HEK293 (cell line): Measurements from ENCODE around the gene CSF3R.

Source experiments
- CTCF ChIA-PET: fragments of 350-600 bp; formaldehyde crosslinking; extraction: SDS; loops from one replicate; lab custom pipeline; 2021; ENCODE audit warnings: antibody characterized with exemption; lab: Yijun Ruan, JAX
- POLR2A ChIA-PET: fragments of 300-600 bp; formaldehyde crosslinking; extraction: SDS; loops from one replicate; lab custom pipeline; 2020; ENCODE audit warnings: antibody characterized with exemption, inconsistent platforms; lab: Yijun Ruan, JAX
- H3K27ac ChIP-seq: fragments of 200-500 bp; sonication (Bioruptor generic); 2 replicates; pipeline ENCODE4 v1.5.1; 2014; ENCODE audit warnings: low read depth, low read length, control low read depth, inconsistent platforms; ENCODE audit errors: extremely low read depth
- H3K36me3 ChIP-seq, 2 experiments: fragments of 200-500 bp in 1 of 2; sonication (Bioruptor generic) in 1 of 2; 1 replicate in 1 of 2; 2 replicates in 1 of 2; pipeline ENCODE4 v1.5.1; 2014 to 2017; ENCODE audit warnings: inconsistent platforms in 2 of 2, low read length in 2 of 2; ENCODE audit not compliant: control insufficient read depth in 2 of 2, insufficient read depth in 1 of 2
- H3K4me1 ChIP-seq: fragments of 200-500 bp; sonication (Bioruptor generic); 2 replicates; pipeline ENCODE4 v1.5.1; 2014; ENCODE audit warnings: mild to moderate bottlenecking, low read length, inconsistent platforms; ENCODE audit not compliant: control insufficient read depth, insufficient read depth
- H3K4me3 ChIP-seq: 2 replicates; pipeline ENCODE4 v1.5.1; 2011; ENCODE audit warnings: low read depth, mild to moderate bottlenecking, control low read depth, low read length, moderate library complexity
- H3K9me3 ChIP-seq: fragments of 200-500 bp; sonication (Bioruptor generic); 2 replicates; pipeline ENCODE4 v1.5.1; 2014; ENCODE audit warnings: low read depth, low read length, inconsistent platforms; ENCODE audit not compliant: control insufficient read depth, insufficient read depth
- EGR2 ChIP-seq: fragments of 450-650 bp; formaldehyde crosslinking; IDR thresholded peaks from 2 replicates; pipeline ENCODE4 v1.5.1; 2016; ENCODE audit warnings: low read depth, missing biosample characterization, missing genetic modification characterization
- GLIS1 ChIP-seq: fragments of 450-650 bp; formaldehyde crosslinking; IDR thresholded peaks from 2 replicates; pipeline ENCODE4 v1.5.1; 2016; ENCODE audit warnings: missing biosample characterization, missing genetic modification characterization
- GLIS2 ChIP-seq: fragments of 450-650 bp; formaldehyde crosslinking; IDR thresholded peaks from 2 replicates; pipeline ENCODE4 v1.5.1; 2016; ENCODE audit warnings: missing biosample characterization, missing genetic modification characterization
- OVOL3 ChIP-seq: fragments of 450-650 bp; formaldehyde crosslinking; IDR thresholded peaks from 2 replicates; pipeline ENCODE4 v1.5.1; 2016; ENCODE audit warnings: missing biosample characterization, missing genetic modification characterization
- SP7 ChIP-seq: fragments of 450-650 bp; formaldehyde crosslinking; IDR thresholded peaks from 2 replicates; pipeline ENCODE4 v1.5.1; 2016; ENCODE audit warnings: missing biosample characterization, missing genetic modification characterization
- ZFHX2 ChIP-seq: fragments of 450-650 bp; formaldehyde crosslinking; conservative IDR thresholded peaks from 2 replicates; pipeline ENCODE4 v1.5.1; 2016; ENCODE audit warnings: missing biosample characterization, missing genetic modification characterization
- ZNF175 ChIP-seq: fragments of 450-650 bp; formaldehyde crosslinking; IDR thresholded peaks from 2 replicates; pipeline ENCODE4 v1.5.1; 2016; ENCODE audit warnings: missing biosample characterization, missing genetic modification characterization
- ZNF2 ChIP-seq: fragments of 450-650 bp; formaldehyde crosslinking; IDR thresholded peaks from 2 replicates; pipeline ENCODE4 v1.5.1; 2016; ENCODE audit warnings: missing biosample characterization, missing genetic modification characterization
- ZNF214 ChIP-seq: fragments of 450-650 bp; formaldehyde crosslinking; IDR thresholded peaks from 2 replicates; pipeline ENCODE4 v1.5.1; 2017; ENCODE audit warnings: missing biosample characterization, mild to moderate bottlenecking, missing genetic modification characterization, borderline replicate concordance
- ZNF324 ChIP-seq: fragments of 450-650 bp; formaldehyde crosslinking; IDR thresholded peaks from 2 replicates; pipeline ENCODE4 v1.5.1; 2016; ENCODE audit warnings: missing biosample characterization, missing genetic modification characterization
- ZNF596 ChIP-seq: fragments of 450-650 bp; IDR thresholded peaks from 2 replicates; pipeline ENCODE4 v1.5.0; 2018; ENCODE audit warnings: missing biosample characterization, mild to moderate bottlenecking, missing genetic modification characterization, moderate library complexity
- ZNF654 ChIP-seq: fragments of 450-650 bp; formaldehyde crosslinking; IDR thresholded peaks from 2 replicates; pipeline ENCODE4 v1.5.1; 2016; ENCODE audit warnings: low read depth, missing biosample characterization, missing genetic modification characterization
- ZSCAN23 ChIP-seq: fragments of 450-650 bp; formaldehyde crosslinking; IDR thresholded peaks from 2 replicates; pipeline ENCODE4 v1.5.1; 2016; ENCODE audit warnings: missing biosample characterization, missing genetic modification characterization
- TF ChIP-seq, protein P1 (sequence below): fragments of 450-650 bp; formaldehyde crosslinking; IDR thresholded peaks from 2 replicates; pipeline ENCODE4 v1.5.1; 2016; ENCODE audit warnings: missing biosample characterization, missing genetic modification characterization
- TF ChIP-seq, protein P2 (sequence below): fragments of 450-650 bp; formaldehyde crosslinking; IDR thresholded peaks from 2 replicates; pipeline ENCODE4 v1.5.0; 2017; ENCODE audit warnings: missing biosample characterization, missing genetic modification characterization, borderline replicate concordance
- TF ChIP-seq, protein P3 (sequence below): fragments of 450-650 bp; formaldehyde crosslinking; IDR thresholded peaks from 2 replicates; pipeline ENCODE4 v1.5.1; 2016; ENCODE audit warnings: missing biosample characterization, missing genetic modification characterization, borderline replicate concordance
- TF ChIP-seq, protein P4 (sequence below): fragments of 450-650 bp; formaldehyde crosslinking; optimal IDR thresholded peaks from 2 replicates; pipeline ENCODE3; 2016; ENCODE audit warnings: missing biosample characterization, mild to moderate bottlenecking, missing genetic modification characterization
- TF ChIP-seq, protein P5 (sequence below): fragments of 450-650 bp; formaldehyde crosslinking; IDR thresholded peaks from 2 replicates; pipeline ENCODE4 v1.5.1; 2016; ENCODE audit warnings: missing biosample characterization, missing genetic modification characterization

Gene CSF3R

DNA sequence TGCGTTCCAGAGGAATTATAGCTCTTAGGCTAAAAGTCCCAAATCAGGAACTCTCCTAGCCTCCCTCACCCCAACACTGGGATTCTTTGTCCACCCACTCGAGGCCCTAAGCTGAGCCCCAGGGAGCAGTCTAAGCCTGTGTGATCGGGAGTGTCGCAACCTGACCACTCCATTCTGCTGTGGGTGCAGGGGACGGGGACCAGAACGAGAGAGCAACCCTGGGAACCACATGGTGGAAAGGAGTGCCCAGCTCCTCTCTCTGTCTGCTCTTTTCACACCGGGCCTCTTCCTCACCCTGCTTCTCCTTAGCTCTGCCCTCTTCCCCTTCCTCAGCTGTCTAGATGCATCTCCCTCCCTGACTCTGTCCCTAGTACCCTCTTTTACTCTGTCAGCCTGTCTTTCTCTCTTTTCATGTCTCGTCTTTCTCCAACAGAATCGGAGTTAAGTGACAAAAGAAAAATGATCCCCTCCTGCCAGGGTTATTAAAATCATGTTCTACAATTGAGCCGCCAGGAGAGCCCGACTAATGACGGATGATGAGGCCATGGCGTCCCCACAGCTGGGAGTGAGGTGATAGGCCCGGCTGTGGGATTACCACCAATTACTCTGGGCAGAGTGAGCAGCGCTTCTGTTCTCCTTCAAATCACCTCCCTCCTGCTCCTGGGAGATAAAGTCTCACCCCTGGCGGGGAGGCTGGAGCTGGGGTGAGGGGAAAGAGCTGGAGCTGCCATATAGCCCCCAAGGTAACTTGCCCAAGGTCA is 34.5 kb upstream of the CSF3R start:
- H3K4me1 ChIP-seq = no peaks in the 10 kb centered on the region
- no peaks in the 10 kb centered on the region for H3K36me3 ChIP-seq
- POLR2A ChIA-PET = interaction anchor here (0.6 kb wide), 1 partner anchor 1534 kb away, joined by 3 read pairs; no protein-coding TSS in a partner anchor
- H3K4me3 ChIP-seq = no peak overlapping the region
- H3K9me3 ChIP-seq = no peaks in the 10 kb centered on the region
- TF ChIP-seq, protein P1, sequence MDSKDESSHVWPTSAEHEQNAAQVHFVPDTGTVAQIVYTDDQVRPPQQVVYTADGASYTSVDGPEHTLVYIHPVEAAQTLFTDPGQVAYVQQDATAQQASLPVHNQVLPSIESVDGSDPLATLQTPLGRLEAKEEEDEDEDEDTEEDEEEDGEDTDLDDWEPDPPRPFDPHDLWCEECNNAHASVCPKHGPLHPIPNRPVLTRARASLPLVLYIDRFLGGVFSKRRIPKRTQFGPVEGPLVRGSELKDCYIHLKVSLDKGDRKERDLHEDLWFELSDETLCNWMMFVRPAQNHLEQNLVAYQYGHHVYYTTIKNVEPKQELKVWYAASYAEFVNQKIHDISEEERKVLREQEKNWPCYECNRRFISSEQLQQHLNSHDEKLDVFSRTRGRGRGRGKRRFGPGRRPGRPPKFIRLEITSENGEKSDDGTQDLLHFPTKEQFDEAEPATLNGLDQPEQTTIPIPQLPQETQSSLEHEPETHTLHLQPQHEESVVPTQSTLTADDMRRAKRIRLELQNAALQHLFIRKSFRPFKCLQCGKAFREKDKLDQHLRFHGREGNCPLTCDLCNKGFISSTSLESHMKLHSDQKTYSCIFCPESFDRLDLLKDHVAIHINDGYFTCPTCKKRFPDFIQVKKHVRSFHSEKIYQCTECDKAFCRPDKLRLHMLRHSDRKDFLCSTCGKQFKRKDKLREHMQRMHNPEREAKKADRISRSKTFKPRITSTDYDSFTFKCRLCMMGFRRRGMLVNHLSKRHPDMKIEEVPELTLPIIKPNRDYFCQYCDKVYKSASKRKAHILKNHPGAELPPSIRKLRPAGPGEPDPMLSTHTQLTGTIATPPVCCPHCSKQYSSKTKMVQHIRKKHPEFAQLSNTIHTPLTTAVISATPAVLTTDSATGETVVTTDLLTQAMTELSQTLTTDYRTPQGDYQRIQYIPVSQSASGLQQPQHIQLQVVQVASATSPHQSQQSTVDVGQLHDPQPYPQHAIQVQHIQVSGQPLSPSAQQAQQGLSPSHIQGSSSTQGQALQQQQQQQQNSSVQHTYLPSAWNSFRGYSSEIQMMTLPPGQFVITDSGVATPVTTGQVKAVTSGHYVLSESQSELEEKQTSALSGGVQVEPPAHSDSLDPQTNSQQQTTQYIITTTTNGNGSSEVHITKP = peak; percentile 69
- TF ChIP-seq SP7 (tag by site-specific recombination) (no peak), ZNF654 (tag by site-specific recombination) (no peak), ZNF324 (tag by site-specific recombination) (no peak), ZSCAN23 (tag by site-specific recombination) (no peak), OVOL3 (no peak), ZFHX2 (tag by site-specific recombination) (0 out of 2 replicates have a peak, but pooled peaks have one; percentile 29), ZNF596 (tag by site-specific recombination) (no peak), EGR2 (tag by site-specific recombination) (no peak)
- TF ChIP-seq, protein P2, sequence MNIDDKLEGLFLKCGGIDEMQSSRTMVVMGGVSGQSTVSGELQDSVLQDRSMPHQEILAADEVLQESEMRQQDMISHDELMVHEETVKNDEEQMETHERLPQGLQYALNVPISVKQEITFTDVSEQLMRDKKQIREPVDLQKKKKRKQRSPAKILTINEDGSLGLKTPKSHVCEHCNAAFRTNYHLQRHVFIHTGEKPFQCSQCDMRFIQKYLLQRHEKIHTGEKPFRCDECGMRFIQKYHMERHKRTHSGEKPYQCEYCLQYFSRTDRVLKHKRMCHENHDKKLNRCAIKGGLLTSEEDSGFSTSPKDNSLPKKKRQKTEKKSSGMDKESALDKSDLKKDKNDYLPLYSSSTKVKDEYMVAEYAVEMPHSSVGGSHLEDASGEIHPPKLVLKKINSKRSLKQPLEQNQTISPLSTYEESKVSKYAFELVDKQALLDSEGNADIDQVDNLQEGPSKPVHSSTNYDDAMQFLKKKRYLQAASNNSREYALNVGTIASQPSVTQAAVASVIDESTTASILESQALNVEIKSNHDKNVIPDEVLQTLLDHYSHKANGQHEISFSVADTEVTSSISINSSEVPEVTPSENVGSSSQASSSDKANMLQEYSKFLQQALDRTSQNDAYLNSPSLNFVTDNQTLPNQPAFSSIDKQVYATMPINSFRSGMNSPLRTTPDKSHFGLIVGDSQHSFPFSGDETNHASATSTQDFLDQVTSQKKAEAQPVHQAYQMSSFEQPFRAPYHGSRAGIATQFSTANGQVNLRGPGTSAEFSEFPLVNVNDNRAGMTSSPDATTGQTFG (tag by site-specific recombination) = no peak
- TF ChIP-seq, protein P3, sequence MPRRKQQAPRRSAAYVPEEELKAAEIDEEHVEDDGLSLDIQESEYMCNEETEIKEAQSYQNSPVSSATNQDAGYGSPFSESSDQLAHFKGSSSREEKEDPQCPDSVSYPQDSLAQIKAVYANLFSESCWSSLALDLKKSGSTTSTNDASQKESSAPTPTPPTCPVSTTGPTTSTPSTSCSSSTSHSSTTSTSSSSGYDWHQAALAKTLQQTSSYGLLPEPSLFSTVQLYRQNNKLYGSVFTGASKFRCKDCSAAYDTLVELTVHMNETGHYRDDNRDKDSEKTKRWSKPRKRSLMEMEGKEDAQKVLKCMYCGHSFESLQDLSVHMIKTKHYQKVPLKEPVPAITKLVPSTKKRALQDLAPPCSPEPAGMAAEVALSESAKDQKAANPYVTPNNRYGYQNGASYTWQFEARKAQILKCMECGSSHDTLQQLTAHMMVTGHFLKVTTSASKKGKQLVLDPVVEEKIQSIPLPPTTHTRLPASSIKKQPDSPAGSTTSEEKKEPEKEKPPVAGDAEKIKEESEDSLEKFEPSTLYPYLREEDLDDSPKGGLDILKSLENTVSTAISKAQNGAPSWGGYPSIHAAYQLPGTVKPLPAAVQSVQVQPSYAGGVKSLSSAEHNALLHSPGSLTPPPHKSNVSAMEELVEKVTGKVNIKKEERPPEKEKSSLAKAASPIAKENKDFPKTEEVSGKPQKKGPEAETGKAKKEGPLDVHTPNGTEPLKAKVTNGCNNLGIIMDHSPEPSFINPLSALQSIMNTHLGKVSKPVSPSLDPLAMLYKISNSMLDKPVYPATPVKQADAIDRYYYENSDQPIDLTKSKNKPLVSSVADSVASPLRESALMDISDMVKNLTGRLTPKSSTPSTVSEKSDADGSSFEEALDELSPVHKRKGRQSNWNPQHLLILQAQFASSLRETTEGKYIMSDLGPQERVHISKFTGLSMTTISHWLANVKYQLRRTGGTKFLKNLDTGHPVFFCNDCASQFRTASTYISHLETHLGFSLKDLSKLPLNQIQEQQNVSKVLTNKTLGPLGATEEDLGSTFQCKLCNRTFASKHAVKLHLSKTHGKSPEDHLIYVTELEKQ (tag by site-specific recombination) = no peak
- CTCF ChIA-PET = interaction anchor here (0.5 to 3.5 kb wide), 33 partner anchors 9 to 1008 kb away, joined by 3 to 26 read pairs (median 6); no protein-coding TSS in a partner anchor
- H3K27ac ChIP-seq = no peak overlapping the region

DNA sequence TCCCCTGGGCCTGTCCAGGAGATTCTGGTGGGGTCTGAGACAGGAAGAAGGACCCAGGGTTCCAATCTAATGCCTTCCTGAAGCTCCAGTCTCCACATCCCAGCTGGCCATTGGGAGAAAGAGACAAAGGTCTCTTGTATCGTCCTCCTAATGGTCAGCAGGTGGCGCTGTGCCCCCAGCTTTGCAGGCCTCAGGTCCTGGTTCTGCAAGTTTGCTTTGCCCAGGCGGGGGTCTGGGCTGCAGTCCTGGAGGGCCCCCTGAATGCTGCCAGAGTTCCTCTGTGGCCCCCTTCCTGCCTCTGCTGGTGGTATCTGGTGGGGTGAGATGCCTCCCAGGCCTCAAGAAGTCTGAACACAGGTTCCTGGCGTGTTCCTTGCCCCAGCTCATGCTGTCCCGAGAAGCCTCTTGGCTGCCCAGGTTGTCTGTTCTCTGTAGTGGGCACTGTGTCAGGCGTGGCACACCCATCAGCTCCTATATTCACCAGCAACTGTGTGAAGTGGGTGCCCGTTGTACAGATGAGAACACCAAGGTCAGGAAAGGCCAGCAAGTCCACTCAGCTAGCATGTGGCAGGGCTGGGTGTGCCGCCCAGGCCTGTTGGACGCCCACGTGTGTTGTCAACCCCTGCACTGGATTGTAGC is 33.8 kb upstream of the CSF3R start:
- TF ChIP-seq ZFHX2 (tag by site-specific recombination) (peak; percentile 81), GLIS2 (tag by site-specific recombination) (peak; percentile 71), ZNF214 (tag by site-specific recombination) (no peak), EGR2 (tag by site-specific recombination) (peak; percentile 20; the same call in 1 of the 2 replicates), GLIS1 (tag by site-specific recombination) (peak; percentile 97), ZNF654 (tag by site-specific recombination) (peak; percentile 97), ZNF175 (tag by site-specific recombination) (no peak), ZNF2 (0 out of 2 replicates have a peak, but pooled peaks have one; percentile 46)
- TF ChIP-seq, protein P4, sequence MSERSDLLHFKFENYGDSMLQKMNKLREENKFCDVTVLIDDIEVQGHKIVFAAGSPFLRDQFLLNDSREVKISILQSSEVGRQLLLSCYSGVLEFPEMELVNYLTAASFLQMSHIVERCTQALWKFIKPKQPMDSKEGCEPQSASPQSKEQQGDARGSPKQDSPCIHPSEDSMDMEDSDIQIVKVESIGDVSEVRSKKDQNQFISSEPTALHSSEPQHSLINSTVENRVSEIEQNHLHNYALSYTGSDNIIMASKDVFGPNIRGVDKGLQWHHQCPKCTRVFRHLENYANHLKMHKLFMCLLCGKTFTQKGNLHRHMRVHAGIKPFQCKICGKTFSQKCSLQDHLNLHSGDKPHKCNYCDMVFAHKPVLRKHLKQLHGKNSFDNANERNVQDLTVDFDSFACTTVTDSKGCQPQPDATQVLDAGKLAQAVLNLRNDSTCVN (tag by site-specific recombination) = no peak
- TF ChIP-seq, protein P5, sequence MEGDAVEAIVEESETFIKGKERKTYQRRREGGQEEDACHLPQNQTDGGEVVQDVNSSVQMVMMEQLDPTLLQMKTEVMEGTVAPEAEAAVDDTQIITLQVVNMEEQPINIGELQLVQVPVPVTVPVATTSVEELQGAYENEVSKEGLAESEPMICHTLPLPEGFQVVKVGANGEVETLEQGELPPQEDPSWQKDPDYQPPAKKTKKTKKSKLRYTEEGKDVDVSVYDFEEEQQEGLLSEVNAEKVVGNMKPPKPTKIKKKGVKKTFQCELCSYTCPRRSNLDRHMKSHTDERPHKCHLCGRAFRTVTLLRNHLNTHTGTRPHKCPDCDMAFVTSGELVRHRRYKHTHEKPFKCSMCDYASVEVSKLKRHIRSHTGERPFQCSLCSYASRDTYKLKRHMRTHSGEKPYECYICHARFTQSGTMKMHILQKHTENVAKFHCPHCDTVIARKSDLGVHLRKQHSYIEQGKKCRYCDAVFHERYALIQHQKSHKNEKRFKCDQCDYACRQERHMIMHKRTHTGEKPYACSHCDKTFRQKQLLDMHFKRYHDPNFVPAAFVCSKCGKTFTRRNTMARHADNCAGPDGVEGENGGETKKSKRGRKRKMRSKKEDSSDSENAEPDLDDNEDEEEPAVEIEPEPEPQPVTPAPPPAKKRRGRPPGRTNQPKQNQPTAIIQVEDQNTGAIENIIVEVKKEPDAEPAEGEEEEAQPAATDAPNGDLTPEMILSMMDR (tag by site-specific recombination) = peak; percentile 85

More for the DNA sequence above, 33.8 kb upstream of the CSF3R start:
- ChIA-PET POLR2A (interaction anchor here (0.6 to 0.9 kb wide), 2 partner anchors 52 to 1533 kb away, joined by 3 read pairs; partner anchors contain the start of gene MRPS15), CTCF (interaction anchor here (0.5 to 3.5 kb wide), 51 partner anchors 9 to 1165 kb away, joined by 3 to 26 read pairs (median 4); partner anchors contain the start of gene CSF3R)
- no peak overlapping the region for H3K4me3 ChIP-seq
- H3K36me3 ChIP-seq = no peaks in the 10 kb centered on the region
- H3K4me1 ChIP-seq = no peaks in the 10 kb centered on the region
- H3K27ac ChIP-seq = no peak overlapping the region
- H3K9me3 ChIP-seq = no peaks in the 10 kb centered on the region
